AG04450 (cell line): ENCODE measurements around the gene SELENON. TPM values are rescaled to one million over a fixed set of nuclear protein-coding genes. Genes with fewer than 3 reads are reported as not detected.

Experiments
- CTCF ChIA-PET: fragments of 300-600, 350-600 bp; formaldehyde crosslinking; extraction: SDS; loops from one replicate; lab custom pipeline; 2022; ENCODE audit warnings: antibody characterized with exemption, inconsistent platforms; lab: Charles Lee
- POLR2A ChIA-PET: fragments of 350-600 bp; formaldehyde crosslinking; extraction: SDS; loops from one replicate; lab custom pipeline; 2021; ENCODE audit warnings: antibody characterized with exemption, inconsistent platforms; lab: Yijun Ruan, JAX
- DNase-seq: peaks from one replicate; pipeline ENCODE4 v3.0.0-alpha.2; 2011; ENCODE audit warnings: low read depth, low spot score
- H3K27ac ChIP-seq: one replicate; pipeline ENCODE4 v1.5.1; 2012; ENCODE audit warnings: low read depth, low read length, control low read depth
- H3K27me3 ChIP-seq: one replicate; pipeline ENCODE4 v1.6.0; 2012; ENCODE audit warnings: low read length; ENCODE audit not compliant: control insufficient read depth, insufficient read depth
- H3K4me3 ChIP-seq: 2 replicates; pipeline ENCODE4 v1.5.1; 2011; ENCODE audit warnings: mild to moderate bottlenecking, low read depth, low read length, control low read depth
- H3K9me3 ChIP-seq: 2 replicates; pipeline ENCODE4 v1.5.1; 2012; ENCODE audit warnings: low read length; ENCODE audit not compliant: control insufficient read depth, insufficient read depth
- CTCF ChIP-seq: IDR thresholded peaks from 2 replicates; pipeline ENCODE4 v1.5.1; 2011; ENCODE audit warnings: low read depth, low read length, control low read depth, inconsistent platforms
- polyA plus RNA-seq: library from polyadenylated mRNA; depleted of rRNA; stranded (reverse); fragments of >200 nt; gene quantifications from 2 replicates; pipeline ENCODE4 v1.2.3, GENCODE V29; 2011

SELENON gene
- polyA plus RNA-seq, 1 experiment = 36.3 TPM

- CTCF ChIA-PET = no interaction called here
- TF ChIP-seq CTCF = no peak
- H3K4me3 ChIP-seq = peak within 1 kb of the TSS; percentile 82
- POLR2A ChIA-PET = interaction anchor here (0.6 to 1.4 kb wide), 2 partner anchors 16 to 33 kb away, joined by 3 to 4 read pairs; partner anchors contain the start of gene PAQR7
- DNase-seq = peak; percentile 66
- H3K27me3 ChIP-seq = no peaks in the 10 kb centered on the region
- H3K27ac ChIP-seq = peak within 1 kb of the TSS; percentile 77
- no peaks in the 10 kb centered on the region; the same call in 1 of the 2 replicates for H3K9me3 ChIP-seq
Measured at GRCh38 chr1:25858906-25859789, 59.2 kb downstream of the SELENON start, which contains the start of gene AUNIP. AUNIP (minus strand) TSS chr1:25859457; CDS start chr1:25859357, 100 bp downstream.

GRCh38 chr1:25861316-25862286 is 61.6 kb downstream of the SELENON start:
- POLR2A ChIA-PET = interaction anchor here (0.5 to 0.7 kb wide), 2 partner anchors 14 to 181 kb away, joined by 3 to 9 read pairs; partner anchors contain the start of gene PAQR7

GRCh38 chr1:25862785-25863485 is 62.9 kb downstream of the SELENON start:
- CTCF ChIA-PET = no interaction called here
- no peaks in the 10 kb centered on the region for H3K27me3 ChIP-seq
- no peak for TF ChIP-seq CTCF
- POLR2A ChIA-PET = interaction anchor here (1.0 kb wide), 1 partner anchor 12 kb away, joined by 3 read pairs; no protein-coding TSS in a partner anchor
- no peak for DNase-seq
- no peak overlapping the region for H3K27ac ChIP-seq
- no peaks in the 10 kb centered on the region; the same call in 1 of the 2 replicates for H3K9me3 ChIP-seq
- no peak overlapping the region for H3K4me3 ChIP-seq

More at GRCh38 chr1:25861316-25862286, 61.6 kb downstream of the SELENON start:
- Histone ChIP-seq H3K27ac (no peak overlapping the region), H3K27me3 (no peaks in the 10 kb centered on the region), H3K4me3 (no peak overlapping the region), H3K9me3 (no peaks in the 10 kb centered on the region; the same call in 1 of the 2 replicates)
- no peak for DNase-seq
- no peak for TF ChIP-seq CTCF
- CTCF ChIA-PET = no interaction called here

GRCh38 chr1:25863486-25864262 is 63.7 kb downstream of the SELENON start:
- TF ChIP-seq CTCF = no peak
- DNase-seq = no peak
- no peaks in the 10 kb centered on the region; the same call in 1 of the 2 replicates for H3K9me3 ChIP-seq
- H3K27me3 ChIP-seq = no peaks in the 10 kb centered on the region
- ChIA-PET CTCF (interaction anchor here (0.7 to 1.3 kb wide), 2 partner anchors 281 to 290 kb away, joined by 3 read pairs; no protein-coding TSS in a partner anchor), POLR2A (interaction anchor here (1.0 kb wide), 1 partner anchor 11 kb away, joined by 3 read pairs; no protein-coding TSS in a partner anchor)
- no peak overlapping the region for H3K4me3 ChIP-seq
- H3K27ac ChIP-seq = no peak overlapping the region
